Adrenal gland (tissue), 12 donors: Measurements from ENCODE around the gene KCNJ14. TPM values are rescaled to one million over a fixed set of nuclear protein-coding genes. Genes with fewer than 3 reads are reported as not detected.

ENCODE experiments used
- DNase-seq, 7 donors: peaks; one replicate each; pipeline ENCODE4 v3.0.0-alpha.2; 2019 to 2020
- H3K27ac ChIP-seq, 5 donors: fragments of 200-600 bp; sonication (generic) in 4 of 5; 1 replicate in 3 of 5; 2 replicates in 2 of 5; pipeline versions ENCODE4 v1.5.1 to v1.8.0; 2016 to 2020; ENCODE audit warnings: mild to moderate bottlenecking in 1 of 5
- H3K27me3 ChIP-seq: fragments of 200-600 bp; 2 replicates; pipeline ENCODE4 v1.8.0; 2021
- H3K36me3 ChIP-seq, 2 donors: fragments of 200-600 bp; replicated peaks in 1 of 2; 1 replicate in 1 of 2; 2 replicates in 1 of 2; pipeline versions ENCODE4 v1.5.1 to v1.8.0; 2018 to 2022
- H3K4me1 ChIP-seq, 2 donors: fragments of 200-600 bp; replicated peaks in 1 of 2; 1 replicate in 1 of 2; 2 replicates in 1 of 2; pipeline versions ENCODE4 v1.5.1 to v1.8.0; 2018 to 2021
- H3K4me3 ChIP-seq, 4 donors: fragments of 200-600 bp; sonication (generic) in 3 of 4; one replicate each; pipeline ENCODE4 v1.5.1; 2016 to 2018
- H3K9me3 ChIP-seq, 3 donors: fragments of 200-600 bp; sonication (generic) in 1 of 3; replicated peaks in 1 of 3; 1 replicate in 2 of 3; 2 replicates in 1 of 3; pipeline versions ENCODE4 v1.5.1 to v1.8.0; 2016 to 2021
- CTCF ChIP-seq, 6 experiments: fragments of 450-650 bp in 4 of 6; fragments of 200-600 bp in 2 of 6; sonication (generic) in 1 of 6; IDR thresholded peaks; 1 replicate in 5 of 6; 2 replicates in 1 of 6; pipeline versions ENCODE4 v1.5.1 to v1.8.0; 2016 to 2021; ENCODE audit warnings: antibody characterized with exemption in 6 of 6, mild to moderate bottlenecking in 2 of 6, moderate library complexity in 1 of 6
- POLR2A ChIP-seq, 2 donors: fragments of 450-650 bp; IDR thresholded peaks; one replicate each; pipeline ENCODE4 v1.6.1; 2017; ENCODE audit warnings: antibody characterized with exemption in 2 of 2, mild to moderate bottlenecking in 2 of 2, moderate library complexity in 1 of 2
- WGBS, 4 donors: extraction: QIAGEN DNeasy Blood & Tissue Kit in 2 of 4; methylation state at CpG; one replicate each; pipeline versions ENCODE4 v1.1.5 to v1.1.7; 2013 to 2017; 5-methylcytosine and 5-hydroxymethylcytosine counted together
- intact Hi-C, 2 donors: fragments of 100-400 bp; cut with DNase I; formaldehyde crosslinking; loops; one replicate each; pipeline versions ENCODE4 v1.14.1 to v1.15.0; 2022 to 2023
- polyA plus RNA-seq, 3 donors: library from polyadenylated mRNA; stranded (reverse); fragments of 200-250 nt in 2 of 3; fragments of 350-450 nt in 1 of 3; fragmentation: Illumina TruSeq in 1 of 3; extraction: RNeasy Lipid Tissue Mini Kit (QIAGEN cat#74804) in 1 of 3; gene quantifications; one replicate each; pipeline ENCODE4 v1.2.3, GENCODE V29; 2013 to 2014
- total RNA-seq, 9 donors: library from RNA; depleted of rRNA in 4 of 9; stranded (reverse); fragments of >200 nt in 4 of 9; fragments of 120-200 nt in 1 of 9; fragmentation: NEBNext Ultra II Directional in 1 of 9; extraction: Animal tissue kit (Norgen Biotek cat#: 25700) in 1 of 9; gene quantifications; one replicate each; pipeline versions ENCODE4 v1.1.0 to v1.2.4, GENCODE V29; 2013 to 2023
- donor health status: healthy with polysubstance abuse.
- donor health status: Bipolar disorder and iron deficiency.
- donor health status: DM: yes; HTN: yes; CAD: no.
- donor health status: DM: no; HTN: no; CAD: no.
- donor health status: DM: no; HTN: no; CAD: no.
- donor health status: DM: yes; HTN: yes; CAD: no.

KCNJ14 gene
- total and polyA plus RNA-seq, 12 donors = 0.09 to 0.83 (median 0.42) TPM

- Histone ChIP-seq H3K36me3 (peaks cover 0 to 42% of the 10 kb centered on the region in 2 donors), H3K27ac (peak within 1 kb of the TSS; percentile 71 to 96 (median 94)), H3K4me1 (peaks cover 8 to 14% of the 10 kb centered on the region in 2 donors), H3K27me3 (no peaks in the 10 kb centered on the region), H3K4me3 (peak within 1 kb of the TSS; percentile 75 to 94 (median 80)), H3K9me3 (no peaks in the 10 kb centered on the region)
- TF ChIP-seq POLR2A (IDR thresholded peaks at IDR 0.05) (peak; percentile 91 to 92), CTCF (IDR thresholded peaks at IDR 0.05) (peak in 1 of 6 experiments; percentile 15)
- DNase-seq = peak; percentile 85 to 91 (median 86)
- 0 to 1% (median 0%) methylated on average over 12 to 66 of the region's 66 CpGs for WGBS, 4 donors
- intact Hi-C loops = no loop called here
These were observed 14.0 kb downstream of the KCNJ14 start, which contains the start of gene CYTH2 for GRCh38 chr19:48469289-48469881. Gene CYTH2 (plus strand): TSS chr19:48469369. CDS start chr19:48469508, 139 bp downstream.

GRCh38 chr19:48469934-48470680, 14.7 kb downstream of the KCNJ14 start:
- TF ChIP-seq CTCF (IDR thresholded peaks at IDR 0.05) (no peak), POLR2A (IDR thresholded peaks at IDR 0.05) (no peak)
- H3K4me3 ChIP-seq = peak overlapping the region in 3 of 4 donors; percentile 78 to 94 (median 83)
- DNase-seq = peak in 1 of 7 donors; percentile 27
- H3K27ac ChIP-seq = peak overlapping the region in 3 of 5 donors; percentile 73 to 96 (median 96)
- peaks cover 10 to 19% of the 10 kb centered on the region in 2 donors for H3K4me1 ChIP-seq
- intact Hi-C loops = no loop called here
- H3K9me3 ChIP-seq = no peaks in the 10 kb centered on the region
- peaks cover 0 to 49% of the 10 kb centered on the region in 2 donors for H3K36me3 ChIP-seq
- no peaks in the 10 kb centered on the region for H3K27me3 ChIP-seq
- WGBS, 4 donors = 35 to 44% (median 42%) methylated on average over 17 to 20 of the region's 20 CpGs

- peaks cover 17 to 26% of the 10 kb centered on the region in 2 donors for H3K4me1 ChIP-seq
- TF ChIP-seq POLR2A (IDR thresholded peaks at IDR 0.05) (no peak), CTCF (IDR thresholded peaks at IDR 0.05) (no peak)
- no peak overlapping the region for H3K4me3 ChIP-seq
- WGBS, 4 donors = 90 to 98% (median 92%) methylated on average over 9 to 10 of the region's 10 CpGs
- peaks cover 0 to 57% of the 10 kb centered on the region in 2 donors for H3K36me3 ChIP-seq
- H3K9me3 ChIP-seq = no peaks in the 10 kb centered on the region
- DNase-seq = peak in 1 of 7 donors; percentile 19
- intact Hi-C loops = no loop called here
- no peaks in the 10 kb centered on the region for H3K27me3 ChIP-seq
- H3K27ac ChIP-seq = no peak overlapping the region
These were observed 15.5 kb downstream of the KCNJ14 start for GRCh38 chr19:48470856-48471255.

GRCh38 chr19:48471836-48472235, 16.5 kb downstream of the KCNJ14 start:
- 91 to 97% (median 92%) methylated on average over 4 of the region's 4 CpGs for WGBS, 4 donors
- intact Hi-C loops = no loop called here
- H3K36me3 ChIP-seq = peaks cover 0 to 66% of the 10 kb centered on the region in 2 donors
- H3K4me3 ChIP-seq = no peak overlapping the region
- H3K27ac ChIP-seq = no peak overlapping the region
- H3K4me1 ChIP-seq = peaks cover 17 to 29% of the 10 kb centered on the region in 2 donors
- H3K9me3 ChIP-seq = no peaks in the 10 kb centered on the region
- TF ChIP-seq CTCF (IDR thresholded peaks at IDR 0.05) (no peak), POLR2A (IDR thresholded peaks at IDR 0.05) (no peak)
- DNase-seq = peak in 1 of 7 donors; percentile 11
- H3K27me3 ChIP-seq = no peaks in the 10 kb centered on the region
